ENCODE results near the gene PACS1.
"Not testable (repeated sequence)": the region's sequence is repeated elsewhere in the genome, so short reads cannot be mapped to it uniquely, and the experiment has no call there.

Gene PACS1

DNA sequence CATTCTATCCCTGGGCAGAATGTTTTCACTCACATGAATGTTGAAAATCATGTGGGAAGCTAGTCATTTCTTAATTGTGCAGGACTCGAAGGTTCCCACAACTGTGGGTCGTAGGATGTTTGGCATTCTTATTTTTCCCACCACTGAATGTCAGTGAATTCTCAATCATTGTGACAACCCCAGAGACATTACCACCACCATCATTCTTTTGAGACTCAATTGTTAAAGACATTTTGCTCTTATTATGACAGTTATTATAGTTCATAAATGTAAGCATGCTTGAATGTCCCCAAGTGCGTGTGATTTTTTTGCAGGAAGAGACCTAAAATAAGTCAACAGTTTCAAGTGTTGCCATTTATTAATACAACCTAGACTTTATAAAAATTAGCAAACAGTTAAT lies 19.0 kb downstream of the PACS1 start:
- no peaks in the 10 kb centered on the region for H4K20me1 ChIP-seq (ENCODE audit: insufficient read depth, low read length)
- H3K79me2 ChIP-seq (ENCODE audit: insufficient read depth, low read length): peaks cover 55% of the 10 kb centered on the region
- no peak overlapping the region for H3K4me3 ChIP-seq (ENCODE audit: low read depth, low read length, poor library complexity, severe bottlenecking)
- no peak overlapping the region for H2AFZ ChIP-seq (ENCODE audit: low read length)
- peak overlapping the region; percentile 96 for H3K27ac ChIP-seq (ENCODE audit: low read depth, low read length, poor library complexity, severe bottlenecking)
- no peak for TF ChIP-seq EZH2 (IDR thresholded peaks at IDR 0.05; ENCODE audit: borderline replicate concordance, low read length)
- TF ChIP-seq, protein P1, sequence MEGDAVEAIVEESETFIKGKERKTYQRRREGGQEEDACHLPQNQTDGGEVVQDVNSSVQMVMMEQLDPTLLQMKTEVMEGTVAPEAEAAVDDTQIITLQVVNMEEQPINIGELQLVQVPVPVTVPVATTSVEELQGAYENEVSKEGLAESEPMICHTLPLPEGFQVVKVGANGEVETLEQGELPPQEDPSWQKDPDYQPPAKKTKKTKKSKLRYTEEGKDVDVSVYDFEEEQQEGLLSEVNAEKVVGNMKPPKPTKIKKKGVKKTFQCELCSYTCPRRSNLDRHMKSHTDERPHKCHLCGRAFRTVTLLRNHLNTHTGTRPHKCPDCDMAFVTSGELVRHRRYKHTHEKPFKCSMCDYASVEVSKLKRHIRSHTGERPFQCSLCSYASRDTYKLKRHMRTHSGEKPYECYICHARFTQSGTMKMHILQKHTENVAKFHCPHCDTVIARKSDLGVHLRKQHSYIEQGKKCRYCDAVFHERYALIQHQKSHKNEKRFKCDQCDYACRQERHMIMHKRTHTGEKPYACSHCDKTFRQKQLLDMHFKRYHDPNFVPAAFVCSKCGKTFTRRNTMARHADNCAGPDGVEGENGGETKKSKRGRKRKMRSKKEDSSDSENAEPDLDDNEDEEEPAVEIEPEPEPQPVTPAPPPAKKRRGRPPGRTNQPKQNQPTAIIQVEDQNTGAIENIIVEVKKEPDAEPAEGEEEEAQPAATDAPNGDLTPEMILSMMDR (IDR thresholded peaks at IDR 0.05; ENCODE audit: low read length): no peak
- H3K36me3 ChIP-seq (ENCODE audit: insufficient read depth, low read length): peaks cover 20% of the 10 kb centered on the region
- no peak overlapping the region for H3K4me2 ChIP-seq (ENCODE audit: low read length)
- no peak overlapping the region for H3K9ac ChIP-seq (ENCODE audit: low read length)
- H3K9me3 ChIP-seq (ENCODE audit: low read length): no peaks in the 10 kb centered on the region
- H3K4me1 ChIP-seq (ENCODE audit: insufficient read depth, low read length, severe bottlenecking): peaks cover 55% of the 10 kb centered on the region
- no peaks in the 10 kb centered on the region for H3K9me2 ChIP-seq (ENCODE audit: low read depth, low read length)
- 0 out of 2 replicates have a peak, but pooled peaks cover 3% of the 10 kb centered on the region for H3F3A ChIP-seq (ENCODE audit: insufficient read depth, low read length)
- no peaks in the 10 kb centered on the region for H3K27me3 ChIP-seq (ENCODE audit: insufficient read depth, low read length)

DNA sequence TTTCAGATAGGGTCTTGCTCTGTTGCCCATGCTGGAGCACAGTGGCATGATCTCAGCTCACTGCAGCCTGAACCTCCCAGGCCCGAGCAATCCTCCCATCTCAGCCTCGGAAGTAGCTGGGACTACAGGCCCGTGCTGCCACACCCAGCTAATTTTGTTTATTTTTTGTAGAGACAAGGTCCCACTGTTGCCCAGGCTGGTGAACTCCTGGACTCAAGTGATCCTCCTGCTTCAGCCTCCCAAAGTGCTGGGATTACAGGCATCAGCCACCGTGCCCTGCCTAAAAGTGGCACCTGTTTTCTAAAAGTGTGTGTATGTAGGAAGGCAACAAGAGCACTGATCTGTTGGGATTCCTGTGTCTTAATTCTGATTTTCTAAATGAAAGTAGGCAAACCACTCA lies 20.2 kb downstream of the PACS1 start:
- no peaks in the 10 kb centered on the region for H3K27me3 ChIP-seq (ENCODE audit: insufficient read depth, low read length)
- no peaks in the 10 kb centered on the region for H4K20me1 ChIP-seq (ENCODE audit: insufficient read depth, low read length)
- peaks cover 20% of the 10 kb centered on the region for H3K36me3 ChIP-seq (ENCODE audit: insufficient read depth, low read length)
- H3F3A ChIP-seq (ENCODE audit: insufficient read depth, low read length): 0 out of 2 replicates have a peak, but pooled peaks cover 3% of the 10 kb centered on the region
- H3K9ac ChIP-seq (ENCODE audit: low read length): no peak overlapping the region
- no peaks in the 10 kb centered on the region for H3K9me2 ChIP-seq (ENCODE audit: low read depth, low read length)
- no peak overlapping the region for H3K4me3 ChIP-seq (ENCODE audit: low read depth, low read length, poor library complexity, severe bottlenecking)
- H3K9me3 ChIP-seq (ENCODE audit: low read length): no peaks in the 10 kb centered on the region
- H3K4me2 ChIP-seq (ENCODE audit: low read length): no peak overlapping the region
- H3K27ac ChIP-seq (ENCODE audit: low read depth, low read length, poor library complexity, severe bottlenecking): no peak overlapping the region
- H3K4me1 ChIP-seq (ENCODE audit: insufficient read depth, low read length, severe bottlenecking): peaks cover 43% of the 10 kb centered on the region
- no peak overlapping the region for H2AFZ ChIP-seq (ENCODE audit: low read length)
- TF ChIP-seq EZH2 (IDR thresholded peaks at IDR 0.05; ENCODE audit: borderline replicate concordance, low read length): no peak
- TF ChIP-seq, protein P1 (IDR thresholded peaks at IDR 0.05; ENCODE audit: low read length): no peak
- H3K79me2 ChIP-seq (ENCODE audit: insufficient read depth, low read length): peaks cover 43% of the 10 kb centered on the region

DNA sequence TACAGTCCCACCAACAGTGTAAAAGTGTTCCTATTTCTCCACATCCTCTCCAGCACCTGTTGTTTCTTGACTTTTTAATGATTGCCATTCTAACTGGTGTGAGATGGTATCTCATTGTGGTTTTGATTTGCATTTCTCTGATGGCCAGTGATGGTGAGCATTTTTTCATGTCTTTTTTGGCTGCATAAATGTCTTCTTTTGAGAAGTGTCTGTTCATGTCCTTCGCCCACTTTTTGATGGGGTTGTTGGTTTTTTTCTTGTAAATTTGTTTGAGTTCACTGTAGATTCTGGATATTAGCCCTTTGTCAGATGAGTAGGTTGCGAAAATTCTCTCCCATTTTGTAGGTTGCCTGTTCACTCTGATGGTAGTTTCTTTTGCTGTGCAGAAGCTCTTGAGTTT lies 22.1 kb downstream of the PACS1 start:
- H3K9ac ChIP-seq (ENCODE audit: low read length); H3K9me2 ChIP-seq (ENCODE audit: low read depth, low read length); H3K4me3 ChIP-seq (ENCODE audit: low read depth, low read length, poor library complexity, severe bottlenecking); H3K27ac ChIP-seq (ENCODE audit: low read depth, low read length, poor library complexity, severe bottlenecking); H3K4me2 ChIP-seq (ENCODE audit: low read length); H4K20me1 ChIP-seq (ENCODE audit: insufficient read depth, low read length); H3F3A ChIP-seq (ENCODE audit: insufficient read depth, low read length); H3K9me3 ChIP-seq (ENCODE audit: low read length); H3K27me3 ChIP-seq (ENCODE audit: insufficient read depth, low read length); H2AFZ ChIP-seq (ENCODE audit: low read length): not testable (repeated sequence)
- Histone ChIP-seq H3K36me3 (ENCODE audit: insufficient read depth, low read length) (peaks cover 20% of the 10 kb centered on the region), H3K79me2 (ENCODE audit: insufficient read depth, low read length) (peaks cover 33% of the 10 kb centered on the region), H3K4me1 (ENCODE audit: insufficient read depth, low read length, severe bottlenecking) (peaks cover 43% of the 10 kb centered on the region)

DNA sequence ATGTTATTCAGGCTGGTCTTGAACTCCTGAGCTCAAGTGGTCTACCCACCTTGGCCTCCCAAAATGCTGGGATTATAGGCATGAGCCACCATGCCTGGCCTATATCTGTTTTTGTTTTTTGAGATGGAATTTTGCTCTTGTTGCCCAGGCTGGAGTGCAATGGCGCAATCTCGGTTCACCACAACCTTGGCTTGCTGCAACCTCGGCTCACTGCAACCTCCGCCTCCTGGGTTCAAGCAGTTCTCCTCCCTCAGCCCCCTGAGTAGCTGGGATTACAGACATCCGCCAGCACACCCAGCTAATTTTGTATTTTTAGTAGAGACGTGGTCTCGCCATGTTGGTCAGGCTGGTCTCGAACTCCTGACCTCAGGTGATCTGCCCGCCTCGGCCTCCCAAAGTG lies 29.7 kb downstream of the PACS1 start:
- not testable (repeated sequence) for H3F3A ChIP-seq (ENCODE audit: insufficient read depth, low read length); H3K36me3 ChIP-seq (ENCODE audit: insufficient read depth, low read length); H3K4me3 ChIP-seq (ENCODE audit: low read depth, low read length, poor library complexity, severe bottlenecking); H2AFZ ChIP-seq (ENCODE audit: low read length); H3K9me3 ChIP-seq (ENCODE audit: low read length); H3K4me2 ChIP-seq (ENCODE audit: low read length); H3K9ac ChIP-seq (ENCODE audit: low read length); H4K20me1 ChIP-seq (ENCODE audit: insufficient read depth, low read length); H3K27me3 ChIP-seq (ENCODE audit: insufficient read depth, low read length); H3K9me2 ChIP-seq (ENCODE audit: low read depth, low read length)
- peak overlapping the region; percentile 94 for H3K27ac ChIP-seq (ENCODE audit: low read depth, low read length, poor library complexity, severe bottlenecking)
- H3K4me1 ChIP-seq (ENCODE audit: insufficient read depth, low read length, severe bottlenecking): peaks cover 77% of the 10 kb centered on the region
- H3K79me2 ChIP-seq (ENCODE audit: insufficient read depth, low read length): peaks cover 31% of the 10 kb centered on the region

Measured in OCI-LY1 (cell line).